HUDEP-2 (cell line): Measurements from ENCODE around the gene CLIP4.
"Not testable (repeated sequence)": the region's sequence is repeated elsewhere in the genome, so short reads cannot be mapped to it uniquely, and the experiment has no call there.

Experiments used
- DNase-seq, 76 experiments: peaks; one replicate each; lab custom pipeline; 2025; ENCODE audit not compliant: unreplicated experiment in 76 of 76; lab: John Stamatoyannopoulos, UW

The CLIP4 gene

DNA sequence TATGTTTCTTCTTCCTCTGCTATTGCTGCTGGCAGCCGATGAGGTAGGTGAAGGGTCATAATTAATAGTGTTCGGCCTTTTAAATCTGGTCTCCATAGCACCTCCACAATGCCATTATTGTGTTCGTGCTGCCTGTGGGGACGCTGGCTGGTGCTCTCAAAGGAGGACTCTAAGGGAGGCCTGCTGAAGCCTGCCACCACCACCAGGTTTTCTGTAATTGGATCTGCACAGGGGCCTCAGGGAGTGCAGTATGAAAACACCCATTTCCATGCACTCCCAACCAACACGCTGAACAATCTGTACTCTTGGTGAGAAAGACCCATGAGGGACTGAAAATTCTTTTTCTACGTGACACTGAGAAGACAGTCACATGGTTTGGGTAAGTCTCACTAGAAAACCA, 17.6 kb upstream of the CLIP4 start:
- no peak for DNase-seq

DNA sequence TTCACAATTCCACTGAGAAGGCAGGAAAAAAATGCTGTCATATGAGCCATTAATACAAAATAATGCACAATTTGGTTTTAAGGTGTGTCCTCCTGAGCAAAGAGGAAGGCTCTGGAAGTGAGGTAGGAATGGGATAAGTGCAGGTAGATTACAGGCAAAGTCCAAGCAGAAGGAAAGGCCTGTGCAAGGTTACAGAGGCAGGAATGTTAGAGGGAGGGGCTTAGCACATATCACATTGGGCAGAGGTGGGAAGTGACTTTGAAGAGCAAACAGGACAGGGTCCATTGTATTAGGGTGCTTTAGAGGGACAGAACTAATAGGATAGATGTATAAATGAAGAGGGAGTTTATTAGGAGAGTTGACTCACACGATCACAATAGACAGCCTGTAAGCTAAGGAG, 14.7 kb upstream of the CLIP4 start:
- DNase-seq = no peak

GRCh38 chr2:29104688-29105087, 10.5 kb upstream of the CLIP4 start:
- no peak for DNase-seq

DNA sequence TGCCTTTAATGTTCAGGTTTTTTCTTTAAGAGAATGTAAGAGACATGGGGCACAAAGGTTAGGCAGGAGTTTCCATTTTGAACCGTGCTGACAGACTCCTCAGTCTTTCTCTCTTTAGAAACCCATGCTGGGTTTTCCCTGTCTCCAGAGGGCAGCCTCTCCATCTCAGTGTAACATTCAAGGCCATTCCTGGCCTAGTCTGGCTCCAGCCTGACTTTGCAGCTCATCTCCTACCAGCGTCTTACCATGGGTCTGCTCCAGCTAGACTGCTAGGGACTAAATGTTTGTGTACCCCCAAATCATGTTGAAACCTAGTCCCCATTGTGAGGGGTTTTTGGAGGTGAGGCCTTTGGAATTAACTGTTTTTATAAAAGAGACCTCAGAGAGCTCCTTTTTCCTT, 9.8 kb upstream of the CLIP4 start:
- DNase-seq = no peak

DNA sequence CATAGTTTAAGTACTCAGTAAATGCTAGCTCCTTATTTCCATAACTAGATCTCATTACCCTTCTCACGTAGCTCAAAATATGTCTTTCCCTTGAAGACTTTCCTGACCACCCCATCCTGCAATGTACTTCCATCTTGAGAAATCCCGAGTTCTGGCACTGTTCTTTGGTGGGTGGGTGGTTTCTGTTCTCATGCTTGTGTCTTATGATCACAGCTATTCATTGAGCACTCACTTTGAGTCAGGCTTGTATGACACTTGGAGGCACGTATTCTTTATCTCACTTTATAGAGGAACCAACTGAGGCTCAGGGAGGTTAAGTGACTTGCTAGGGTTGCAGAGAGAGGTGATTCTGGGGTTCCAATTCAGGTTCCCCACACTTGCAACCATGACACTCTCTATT, 9.0 kb upstream of the CLIP4 start:
- DNase-seq = no peak

GRCh38 chr2:29106980-29107388, 8.2 kb upstream of the CLIP4 start:
- no peak for DNase-seq

DNA sequence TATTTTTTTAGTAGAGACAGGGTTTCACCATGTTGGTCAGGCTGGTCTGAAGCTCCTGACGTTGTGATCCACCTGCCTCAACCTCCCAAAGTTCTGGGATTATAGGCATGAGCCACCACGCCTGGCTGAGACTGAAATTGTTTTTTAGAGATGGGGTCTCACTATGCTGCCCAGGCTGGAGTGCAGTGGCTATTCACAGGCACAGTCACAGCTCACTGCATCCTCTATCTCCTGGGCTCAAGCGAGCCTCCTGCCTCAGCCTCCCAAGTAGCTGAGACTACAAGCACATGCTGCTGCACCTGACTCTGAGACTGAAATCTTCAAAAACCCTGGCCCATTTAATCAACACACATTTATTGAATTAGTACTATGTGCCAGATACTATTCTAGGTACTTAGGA, 7.7 kb upstream of the CLIP4 start:
- DNase-seq = not testable (repeated sequence)

DNA sequence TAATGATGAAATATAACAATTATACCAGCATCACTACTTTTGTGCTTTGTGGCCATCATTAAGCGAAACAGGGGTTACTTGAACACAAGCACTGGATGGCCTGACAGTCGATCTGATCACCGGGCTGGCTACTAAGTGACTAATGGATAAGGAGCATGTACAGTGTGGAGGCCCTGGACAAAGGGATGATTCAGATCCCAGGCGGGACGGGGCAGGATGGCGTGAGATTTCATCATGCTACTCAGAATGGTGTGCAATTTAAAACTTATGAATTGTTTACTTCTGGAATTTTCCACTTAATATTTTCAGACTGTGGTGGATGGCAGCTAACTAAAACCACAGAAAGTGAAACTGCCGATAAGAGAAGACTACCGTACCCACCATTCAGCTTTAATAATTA, 7.0 kb upstream of the CLIP4 start:
- DNase-seq = no peak

- no peak for DNase-seq
Measured at GRCh38 chr2:29109246-29109645, 6.0 kb upstream of the CLIP4 start.

DNA sequence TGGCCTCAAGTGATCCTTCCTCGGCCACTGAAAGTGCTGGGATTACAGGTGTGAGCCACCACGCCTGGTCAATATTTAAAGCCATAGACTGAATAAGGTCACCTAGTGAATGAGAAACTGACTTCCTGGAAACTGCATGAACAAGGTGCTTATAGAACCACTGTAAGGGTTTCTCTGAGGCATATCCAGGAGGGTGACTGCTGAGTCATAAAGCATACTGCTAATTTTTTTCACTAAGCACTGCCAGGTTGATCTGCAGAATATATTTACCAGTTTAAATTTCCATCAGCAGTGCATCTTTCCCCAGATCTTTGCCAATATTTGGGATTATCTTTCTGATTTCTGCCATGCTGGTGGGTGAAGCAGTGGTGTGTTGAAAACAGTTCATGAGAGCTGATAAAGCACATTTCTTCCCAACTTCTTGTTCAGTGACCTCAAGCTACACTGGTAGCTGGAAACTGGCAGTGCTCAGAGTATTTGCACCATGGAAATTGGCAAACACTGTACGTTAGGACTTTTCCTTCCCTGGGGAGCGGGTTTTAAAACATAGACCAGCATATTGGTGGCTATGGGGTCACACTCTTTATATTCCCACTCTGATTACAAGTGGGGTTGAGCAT, 4.2 kb upstream of the CLIP4 start:
- DNase-seq = no peak

GRCh38 chr2:29112379-29112778, 2.8 kb upstream of the CLIP4 start:
- no peak for DNase-seq

DNA sequence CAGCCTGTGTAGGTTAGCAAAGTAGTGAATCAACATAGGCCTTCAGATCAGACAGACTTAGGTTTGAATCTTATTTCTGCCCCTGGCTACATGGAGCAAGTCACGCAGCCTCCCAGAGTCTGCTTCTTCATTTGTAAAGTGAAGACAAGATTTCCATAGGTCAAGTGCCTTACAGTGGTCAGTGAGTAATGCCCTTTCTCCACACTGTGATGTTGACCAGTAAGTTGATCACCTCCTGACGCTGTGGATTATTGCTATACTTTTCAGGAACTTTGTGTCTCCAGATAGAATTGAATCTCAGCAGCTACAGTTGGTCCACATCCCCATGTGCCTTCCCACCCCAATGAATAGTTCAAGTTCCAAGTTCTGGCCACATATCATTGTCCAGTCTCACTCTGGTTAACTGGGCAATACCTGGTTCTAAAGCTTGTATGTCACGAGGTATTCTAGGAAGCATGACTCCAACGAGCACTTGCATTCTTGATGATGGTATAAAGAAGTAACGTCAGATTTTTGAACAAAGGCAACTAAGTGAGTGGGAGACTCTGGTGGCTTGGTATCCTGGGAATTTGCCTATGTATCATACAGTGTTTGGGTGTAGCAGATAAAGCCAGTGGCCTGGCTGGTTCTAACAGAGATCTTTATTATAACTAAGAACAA, 2.1 kb upstream of the CLIP4 start:
- no peak for DNase-seq

DNA sequence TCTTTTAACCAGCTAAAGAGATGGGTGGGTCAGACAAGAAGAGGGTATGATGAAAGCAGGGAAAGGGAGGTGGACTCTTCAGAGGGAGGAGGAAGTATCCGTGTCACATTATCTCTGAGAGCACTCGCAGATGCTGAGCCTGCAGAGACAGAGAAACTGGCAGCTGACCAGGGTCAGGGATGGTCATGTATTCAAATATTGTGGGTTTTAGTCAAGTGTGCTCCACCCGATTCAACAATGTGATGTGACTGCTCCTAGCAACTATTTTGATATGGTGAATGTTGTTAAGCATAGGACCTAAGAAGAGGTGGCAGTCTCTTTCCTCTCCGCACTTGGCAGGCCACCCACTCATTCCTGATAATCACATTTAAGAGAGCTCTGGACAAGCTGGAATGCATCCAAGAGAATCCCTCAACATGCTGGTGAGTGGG, 1.3 kb upstream of the CLIP4 start:
- DNase-seq = peak in 74 of 76 experiments; percentile 4 to 98 (median 74)

GRCh38 chr2:29114586-29114945, 649 bp upstream of the CLIP4 start:
- DNase-seq = no peak

- no peak for DNase-seq
Measured at GRCh38 chr2:29115797-29116781, 874 bp downstream of the CLIP4 start.

DNA sequence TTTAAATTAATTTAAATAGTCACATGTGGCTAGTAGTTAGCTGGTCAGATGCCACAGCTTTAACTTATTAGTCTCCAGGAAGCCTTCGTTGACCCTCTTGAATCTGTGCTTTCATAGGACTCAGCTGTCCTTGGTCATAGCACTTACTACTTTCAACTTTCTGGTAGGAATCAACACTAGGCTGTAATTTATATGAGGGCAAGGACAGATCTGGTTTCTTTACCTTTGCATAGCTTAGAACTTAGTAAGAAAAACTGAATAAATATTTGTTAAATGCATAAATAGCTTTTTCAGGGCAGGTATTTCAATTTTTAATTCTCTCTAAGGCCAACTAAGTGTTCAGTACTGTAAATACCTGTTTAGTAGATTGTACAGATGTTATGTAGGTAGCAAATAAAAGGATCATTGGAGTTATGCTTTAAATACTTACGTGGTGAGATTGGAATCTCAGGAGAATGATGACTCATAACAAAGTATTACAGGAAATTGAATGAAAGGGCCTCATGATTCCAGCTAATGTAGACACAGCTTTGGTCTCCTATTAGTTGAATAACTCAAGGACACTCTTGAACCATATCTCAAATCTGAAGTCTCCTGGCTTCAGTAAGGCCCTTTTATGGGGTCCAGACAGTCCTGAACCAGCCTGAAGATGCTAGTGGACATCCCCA, 2.6 kb downstream of the CLIP4 start:
- DNase-seq = no peak

GRCh38 chr2:29119211-29119610, 4.0 kb downstream of the CLIP4 start:
- DNase-seq = no peak

GRCh38 chr2:29120846-29121245, 5.6 kb downstream of the CLIP4 start:
- no peak for DNase-seq

DNA sequence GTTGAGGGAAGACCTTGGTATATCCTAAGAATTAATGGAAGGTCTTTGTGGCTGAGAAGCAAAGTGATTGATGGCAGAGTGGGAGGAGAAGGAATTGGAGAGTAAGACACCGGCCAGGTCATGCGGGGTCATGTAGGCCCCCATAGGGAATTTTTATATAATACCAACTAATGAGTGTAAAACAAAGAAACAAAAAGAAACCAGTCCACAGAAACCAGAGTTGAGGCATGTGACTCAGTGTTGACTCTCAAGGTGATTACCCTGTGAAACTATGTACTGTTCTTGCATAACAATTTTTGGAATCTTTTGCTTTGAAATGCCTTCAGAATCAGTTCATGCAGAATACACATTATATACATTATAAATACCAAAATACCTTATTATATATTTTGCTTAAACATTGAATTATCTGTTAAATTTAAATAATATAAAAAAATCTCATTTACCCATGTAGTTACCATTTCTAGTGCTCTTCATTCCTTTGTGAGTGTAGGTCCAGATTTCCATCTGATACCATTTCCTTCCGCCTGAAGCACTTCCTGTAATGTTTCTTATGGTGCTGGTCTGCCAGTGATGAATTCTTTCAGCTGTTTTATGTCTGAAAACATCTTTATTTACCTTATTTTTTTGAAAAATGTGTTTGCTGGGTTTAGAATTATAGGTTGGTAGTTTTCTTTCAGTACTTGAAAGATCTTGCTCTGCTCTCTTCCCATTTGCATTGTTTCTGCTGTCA, 8.6 kb downstream of the CLIP4 start:
- no peak for DNase-seq

- no peak for DNase-seq
Measured at GRCh38 chr2:29124504-29124903, 9.3 kb downstream of the CLIP4 start.
